Measurements from ENCODE around the gene SEMA4G.

Gene SEMA4G

GRCh38 chr10:100943508-100943907 lies 25.8 kb upstream of the SEMA4G start (continued):
- TF ChIP-seq CREB5 (CRISPR knock-in tag; IDR thresholded peaks at IDR 0.05; ENCODE audit: low read depth) (no peak), BACH2 (CRISPR knock-in tag; IDR thresholded peaks at IDR 0.05; ENCODE audit: borderline replicate concordance) (no peak), PATZ1 (CRISPR knock-in tag; IDR thresholded peaks at IDR 0.05; ENCODE audit: borderline replicate concordance) (no peak), ZNF70 (CRISPR knock-in tag; IDR thresholded peaks at IDR 0.05) (no peak), ESRRG (CRISPR knock-in tag; IDR thresholded peaks at IDR 0.05) (no peak)

GRCh38 chr10:100945754-100946153 lies 23.6 kb upstream of the SEMA4G start:
- TF ChIP-seq ZFP3 (CRISPR knock-in tag; IDR thresholded peaks at IDR 0.05) (no peak), CSRNP3 (CRISPR knock-in tag; IDR thresholded peaks at IDR 0.05) (no peak), ZNF8 (CRISPR knock-in tag; IDR thresholded peaks at IDR 0.05) (no peak), ARNTL (CRISPR knock-in tag; IDR thresholded peaks at IDR 0.05; ENCODE audit: borderline replicate concordance, low read depth) (no peak), GLIS3 (CRISPR knock-in tag; IDR thresholded peaks at IDR 0.05) (no peak), PATZ1 (CRISPR knock-in tag; IDR thresholded peaks at IDR 0.05; ENCODE audit: borderline replicate concordance) (no peak), CSDC2 (CRISPR knock-in tag; IDR thresholded peaks at IDR 0.05) (no peak), ZNF565 (CRISPR knock-in tag; conservative IDR thresholded peaks at IDR 0.05; ENCODE audit: low read depth) (no peak), ISL1 (CRISPR knock-in tag; IDR thresholded peaks at IDR 0.05) (no peak), ZNF70 (CRISPR knock-in tag; IDR thresholded peaks at IDR 0.05) (no peak), ESRRG (CRISPR knock-in tag; IDR thresholded peaks at IDR 0.05) (no peak), ZFP30 (CRISPR knock-in tag; IDR thresholded peaks at IDR 0.05) (no peak), ZC3H10 (CRISPR knock-in tag; IDR thresholded peaks at IDR 0.05) (no peak), SNAI2 (CRISPR knock-in tag; IDR thresholded peaks at IDR 0.05) (no peak), TCF4 (CRISPR knock-in tag; IDR thresholded peaks at IDR 0.05; ENCODE audit: borderline replicate concordance) (no peak)
- no peak for ATAC-seq

GRCh38 chr10:100948916-100949315 lies 20.4 kb upstream of the SEMA4G start:
- no peak for ATAC-seq
- TF ChIP-seq ZNF8 (CRISPR knock-in tag; IDR thresholded peaks at IDR 0.05) (no peak), TSHZ2 (CRISPR knock-in tag; IDR thresholded peaks at IDR 0.05) (no peak), PPARA (CRISPR knock-in tag; IDR thresholded peaks at IDR 0.05; ENCODE audit: borderline replicate concordance) (no peak), TOX (CRISPR knock-in tag; IDR thresholded peaks at IDR 0.05; ENCODE audit: borderline replicate concordance) (no peak), ZNF70 (CRISPR knock-in tag; IDR thresholded peaks at IDR 0.05) (no peak), ARNTL (CRISPR knock-in tag; IDR thresholded peaks at IDR 0.05; ENCODE audit: borderline replicate concordance, low read depth) (no peak), CREB5 (CRISPR knock-in tag; IDR thresholded peaks at IDR 0.05; ENCODE audit: low read depth) (no peak), TCF4 (CRISPR knock-in tag; IDR thresholded peaks at IDR 0.05; ENCODE audit: borderline replicate concordance) (no peak), OSR1 (CRISPR knock-in tag; IDR thresholded peaks at IDR 0.05) (no peak), SNAI2 (CRISPR knock-in tag; IDR thresholded peaks at IDR 0.05) (no peak), CSRNP3 (CRISPR knock-in tag; IDR thresholded peaks at IDR 0.05) (no peak), ISL1 (CRISPR knock-in tag; IDR thresholded peaks at IDR 0.05) (no peak), ESRRG (CRISPR knock-in tag; IDR thresholded peaks at IDR 0.05) (no peak), BACH2 (CRISPR knock-in tag; IDR thresholded peaks at IDR 0.05; ENCODE audit: borderline replicate concordance) (no peak), ZFP30 (CRISPR knock-in tag; IDR thresholded peaks at IDR 0.05) (no peak), PATZ1 (CRISPR knock-in tag; IDR thresholded peaks at IDR 0.05; ENCODE audit: borderline replicate concordance) (no peak)

All from SK-N-SH treated with all-trans-retinoic acid at 6 μM for 48 hours (cell line).